MM.1S (cell line): ENCODE results near the gene CDC6.

Source experiments
- CTCF ChIP-seq: fragments of 300-600 bp; sonication (generic); IDR thresholded peaks from 2 replicates; pipeline ENCODE4 v1.5.1; 2016; ENCODE audit warnings: antibody characterized with exemption, low read length, mixed read lengths
- EZH2 ChIP-seq: fragments of 300-600 bp; sonication (generic); optimal IDR thresholded peaks from 2 replicates; pipeline ENCODE3; 2017; ENCODE audit warnings: low read depth, mild to moderate bottlenecking, antibody characterized with exemption, low read length, mixed read lengths
- EZH2phosphoT487 ChIP-seq: fragments of 300-600 bp; sonication (generic); IDR thresholded peaks from 2 replicates; pipeline ENCODE4 v1.6.1; 2018; ENCODE audit warnings: antibody characterized with exemption, low read length

DNA sequence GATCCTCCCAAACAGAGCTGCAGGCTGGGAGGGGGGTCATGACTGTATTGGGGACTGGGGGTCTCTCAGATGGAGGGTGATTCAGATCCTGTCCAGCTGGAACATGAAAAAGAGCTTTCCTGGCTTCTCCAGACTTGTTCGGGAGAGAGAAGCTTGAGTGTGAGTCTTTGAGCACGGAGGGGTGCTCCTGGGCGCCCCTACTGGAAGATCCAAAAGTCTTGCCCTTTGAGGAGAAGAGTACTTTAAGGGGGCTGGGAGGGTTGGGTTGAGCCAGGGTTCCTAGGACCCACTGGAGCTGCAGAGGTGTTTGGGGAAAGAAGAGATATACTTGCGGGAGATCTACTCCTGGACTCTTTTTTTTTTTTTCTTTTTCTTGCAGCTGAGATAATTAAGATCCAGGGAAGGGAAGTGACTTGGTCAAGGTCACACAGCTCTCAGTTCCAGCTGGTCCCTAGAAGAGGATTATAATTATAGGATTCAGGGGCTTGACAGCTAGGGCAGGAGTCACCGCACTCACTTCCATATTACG, 29.7 kb downstream of the CDC6 start:
- no peak for TF ChIP-seq EZH2
- peak; percentile 61 for TF ChIP-seq CTCF
- no peak for TF ChIP-seq EZH2phosphoT487
